Muscle of arm (tissue), 12 donors: ENCODE results near the gene MYO15B. TPM values are rescaled to one million over a fixed set of nuclear protein-coding genes. Genes with fewer than 3 reads are reported as not detected.

ENCODE experiments used
- DNase-seq: peaks from one replicate; pipeline ENCODE4 v3.0.0-alpha.2; 2013
- polyA plus RNA-seq, 12 donors: library from polyadenylated mRNA; unstranded; fragments of 120-200 nt; gene quantifications; one replicate each; pipeline ENCODE4 v1.2.1, GENCODE V29; 2013; ENCODE audit not compliant: insufficient read length in 12 of 12

The MYO15B gene
- polyA plus RNA-seq, 12 donors: 56.2 to 196 (median 104) TPM; not detected in 1

GRCh38 chr17:75623386-75623785, 35.8 kb downstream of the MYO15B start:
- no peak for DNase-seq

- DNase-seq: no peak
Observed at GRCh38 chr17:75624021-75624420, 36.4 kb downstream of the MYO15B start.

GRCh38 chr17:75624714-75625345, 37.2 kb downstream of the MYO15B start:
- no peak for DNase-seq

GRCh38 chr17:75625813-75626486, 38.4 kb downstream of the MYO15B start:
- no peak for DNase-seq

GRCh38 chr17:75626496-75627038, 39.0 kb downstream of the MYO15B start:
- DNase-seq: no peak

GRCh38 chr17:75627094-75627493, 39.5 kb downstream of the MYO15B start:
- DNase-seq: no peak

GRCh38 chr17:75628425-75628824, 40.8 kb downstream of the MYO15B start:
- no peak for DNase-seq

- no peak for DNase-seq
Observed at GRCh38 chr17:75629157-75629556, 41.6 kb downstream of the MYO15B start.

- no peak for DNase-seq
Observed at GRCh38 chr17:75630071-75630917, 42.7 kb downstream of the MYO15B start.

GRCh38 chr17:75631353-75631752, 43.8 kb downstream of the MYO15B start:
- DNase-seq: no peak

- DNase-seq: no peak
Observed at GRCh38 chr17:75632428-75632827, 44.8 kb downstream of the MYO15B start.

- DNase-seq: peak; percentile 86
Observed at GRCh38 chr17:75632863-75633485, 45.4 kb downstream of the MYO15B start, which contains the start of gene SMIM5. Gene SMIM5 (plus strand): TSS chr17:75633434. CDS start chr17:75640202, 6,768 bp downstream.

- peak; percentile 93 for DNase-seq
Observed at GRCh38 chr17:75633486-75634375, 46.1 kb downstream of the MYO15B start.

GRCh38 chr17:75634376-75634740, 46.8 kb downstream of the MYO15B start:
- no peak for DNase-seq

- DNase-seq: no peak
Observed at GRCh38 chr17:75634754-75635609, 47.4 kb downstream of the MYO15B start.

GRCh38 chr17:75635610-75636202, 48.1 kb downstream of the MYO15B start:
- DNase-seq: no peak

GRCh38 chr17:75636381-75637142, 49.0 kb downstream of the MYO15B start:
- no peak for DNase-seq

- no peak for DNase-seq
Observed at GRCh38 chr17:75637143-75637538, 49.5 kb downstream of the MYO15B start.

- no peak for DNase-seq
Observed at GRCh38 chr17:75637551-75637950, 50.0 kb downstream of the MYO15B start.
